Measurements from ENCODE around the gene ROBO1.

- no peak for TF ChIP-seq CTCF (conservative IDR thresholded peaks at IDR 0.05)
- TF ChIP-seq ZFX (IDR thresholded peaks at IDR 0.05) = no peak
Observed at GRCh38 chr3:79651536-79652065, 116.2 kb downstream of the ROBO1 start.
